ENCODE measurements around the gene ZNF23.

Gene ZNF23

DNA sequence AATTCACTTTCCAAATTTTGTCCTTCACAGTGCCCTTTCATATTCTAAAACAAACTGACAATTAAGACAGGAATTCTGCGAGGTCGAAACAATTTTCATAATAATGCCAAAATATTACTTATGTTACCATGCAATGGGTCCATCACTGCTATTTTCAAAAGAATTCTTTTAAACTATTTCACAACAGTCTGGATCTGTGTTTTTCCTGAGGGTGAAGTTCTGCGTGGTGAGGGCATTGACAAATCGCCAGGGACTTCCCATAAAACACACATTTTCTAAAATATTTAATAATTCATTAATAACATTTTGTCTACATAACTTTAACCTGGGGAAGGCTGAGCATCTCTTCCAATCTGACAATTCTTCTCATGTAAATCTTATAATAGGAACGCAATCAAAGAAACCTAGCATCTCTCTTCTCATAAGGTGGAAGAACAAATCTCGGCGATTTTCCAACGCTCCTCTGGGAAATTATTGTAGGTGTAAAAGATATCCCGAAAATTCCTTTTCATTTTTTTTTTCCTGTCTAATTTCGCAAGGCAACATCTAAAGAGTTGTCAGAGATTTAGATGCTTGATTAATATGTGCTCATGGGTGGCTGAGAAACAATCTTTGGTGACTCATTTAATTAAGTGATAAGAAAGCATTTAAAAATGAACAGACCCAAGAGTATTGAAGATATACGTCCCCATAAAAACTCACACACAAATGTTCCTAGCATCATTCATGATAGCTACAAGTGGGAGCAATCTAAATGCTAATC is 62.1 kb downstream of the ZNF23 start:
- DNase-seq (ENCODE audit: insufficient read length, low spot score) (no peak), FAIRE-seq (peak; percentile 93)

Data from HTR-8/SVneo (cell line).